PC-3 (cell line): Measurements from ENCODE around the gene DYSF. TPM values are rescaled to one million over a fixed set of nuclear protein-coding genes. Genes with fewer than 3 reads are reported as not detected.

Experiments used
- ATAC-seq: fragments of 200-7000 bp; cut with Tn5 transposase; 2 replicates; pipeline ENCODE4 v1.9.1; 2020; ENCODE audit warnings: mild to moderate bottlenecking, moderate library complexity
- BruUV-seq: library from RNA; stranded (reverse); fragments of 400-500 nt; replicated peaks from 2 replicates; lab custom pipeline; 2021; lab: Mats Ljungman, UMichigan
- CTCF ChIA-PET: fragments of 300-600 bp; sonication (Branson Sonifier 250); formaldehyde crosslinking; loops from one replicate; lab custom pipeline; 2022; ENCODE audit warnings: antibody characterized with exemption; lab: Charles Lee
- POLR2A ChIA-PET: fragments of 300-600 bp; sonication (Branson Sonifier 250); formaldehyde crosslinking; loops from one replicate; lab custom pipeline; 2022; ENCODE audit warnings: antibody characterized with exemption; ENCODE audit not compliant: unreplicated experiment; lab: Charles Lee
- DNase-seq: peaks from one replicate; pipeline ENCODE4 v3.0.0-alpha.2; 2015
- H2AFZ ChIP-seq: fragments of 300-600 bp; sonication (generic); 2 replicates; pipeline ENCODE4 v1.6.0; 2016; ENCODE audit warnings: antibody characterized with exemption, low read length
- H3F3A ChIP-seq: fragments of 300-600 bp; sonication (generic); one replicate; pipeline ENCODE4 v1.6.0; 2017; ENCODE audit warnings: antibody characterized with exemption, low read length, control low read depth, mild to moderate bottlenecking; ENCODE audit not compliant: unreplicated experiment
- H3K27ac ChIP-seq: fragments of 300-600 bp; sonication (generic); 2 replicates; pipeline ENCODE4 v1.5.1; 2016; ENCODE audit warnings: mild to moderate bottlenecking, low read length
- H3K27me3 ChIP-seq: fragments of 300-600 bp; sonication (generic); 2 replicates; pipeline ENCODE4 v1.6.1; 2016; ENCODE audit warnings: low read length, mixed read lengths
- H3K36me3 ChIP-seq: fragments of 300-600 bp; sonication (generic); 2 replicates; pipeline ENCODE4 v1.6.1; 2016; ENCODE audit warnings: low read depth, mixed run types, low read length, mixed read lengths
- H3K4me1 ChIP-seq: fragments of 300-600 bp; sonication (generic); 2 replicates; pipeline ENCODE4 v1.5.1; 2016; ENCODE audit warnings: low read length; ENCODE audit not compliant: insufficient read depth
- H3K4me2 ChIP-seq: fragments of 300-600 bp; sonication (generic); 2 replicates; pipeline ENCODE4 v1.6.0; 2016; ENCODE audit warnings: low read length
- H3K4me3 ChIP-seq: fragments of 300-600 bp; sonication (generic); 2 replicates; pipeline ENCODE4 v1.5.1; 2016; ENCODE audit warnings: mild to moderate bottlenecking, low read length, mixed read lengths
- H3K79me2 ChIP-seq: fragments of 300-600 bp; sonication (generic); 2 replicates; pipeline ENCODE4 v1.6.1; 2017; ENCODE audit warnings: low read length, mixed read lengths
- H3K9ac ChIP-seq: fragments of 300-600 bp; sonication (generic); 2 replicates; pipeline ENCODE4 v1.6.0; 2016; ENCODE audit warnings: mild to moderate bottlenecking, low read length
- H3K9me2 ChIP-seq: fragments of 300-600 bp; sonication (generic); replicated peaks from 2 replicates; pipeline ENCODE4 v1.6.1; 2016; ENCODE audit warnings: mixed run types, low read length, mixed read lengths
- H3K9me3 ChIP-seq: fragments of 300-600 bp; sonication (generic); 2 replicates; pipeline ENCODE4 v1.6.1; 2016; ENCODE audit warnings: low read length, mixed read lengths
- H4K20me1 ChIP-seq: fragments of 300-600 bp; sonication (generic); 2 replicates; pipeline ENCODE4 v1.6.1; 2016; ENCODE audit warnings: low read length, mixed read lengths
- CTCF ChIP-seq: fragments of 300-600 bp; sonication (generic); conservative IDR thresholded peaks from 2 replicates; pipeline ENCODE4 v1.5.1; 2017; ENCODE audit warnings: antibody characterized with exemption, low read depth, mild to moderate bottlenecking, low read length
- EZH2 ChIP-seq: fragments of 300-600 bp; sonication (generic); IDR thresholded peaks from one replicate; pipeline ENCODE4 v1.6.1; 2017; ENCODE audit warnings: antibody characterized with exemption, mild to moderate bottlenecking, low read length; ENCODE audit not compliant: unreplicated experiment
- EZH2phosphoT487 ChIP-seq: fragments of 300-600 bp; sonication (generic); IDR thresholded peaks from 2 replicates; pipeline ENCODE4 v1.6.1; 2018; ENCODE audit warnings: mild to moderate bottlenecking, antibody characterized with exemption, low read length, borderline replicate concordance
- intact Hi-C: fragments of 100-400 bp; cut with micrococcal nuclease; formaldehyde crosslinking; loops from 2 replicates; pipeline ENCODE4 v1.9.0; 2023
- total RNA-seq: library from RNA; depleted of rRNA; stranded (reverse); fragments of >200 nt; gene quantifications from 2 replicates; pipeline ENCODE4 v1.2.3, GENCODE V29; 2014

The DYSF gene
- total RNA-seq, 1 experiment from 2014 or later: 13.0 TPM

GRCh38 chr2:71700041-71700657 is 246.8 kb downstream of the DYSF start:
- TF ChIP-seq EZH2phosphoT487: no peak
- no peak for TF ChIP-seq EZH2
- TF ChIP-seq CTCF: no peak
- Histone ChIP-seq H3K36me3 (no peaks in the 10 kb centered on the region), H3F3A (no peaks in the 10 kb centered on the region), H3K4me2 (no peak overlapping the region), H3K27me3 (no peaks in the 10 kb centered on the region), H3K4me1 (no peaks in the 10 kb centered on the region), H3K4me3 (no peak overlapping the region), H3K27ac (no peak overlapping the region), H3K9me3 (no peaks in the 10 kb centered on the region), H2AFZ (no peak overlapping the region), H3K9ac (no peak overlapping the region), H3K79me2 (no peaks in the 10 kb centered on the region), H3K9me2 (no peaks in the 10 kb centered on the region), H4K20me1 (no peaks in the 10 kb centered on the region)
- CTCF ChIA-PET: no interaction called here
- DNase-seq (no peak), ATAC-seq (no peak)
- POLR2A ChIA-PET: no interaction called here
- intact Hi-C loops: no loop called here
- no TSS peak for BruUV-seq

- Histone ChIP-seq H3K4me1 (no peaks in the 10 kb centered on the region), H3K9me3 (no peaks in the 10 kb centered on the region), H3K4me3 (no peak overlapping the region), H4K20me1 (no peaks in the 10 kb centered on the region), H3K9me2 (no peaks in the 10 kb centered on the region), H3K9ac (no peak overlapping the region), H3K27ac (no peak overlapping the region), H3K27me3 (no peaks in the 10 kb centered on the region), H2AFZ (no peak overlapping the region), H3K36me3 (no peaks in the 10 kb centered on the region), H3K4me2 (no peak overlapping the region), H3F3A (no peaks in the 10 kb centered on the region), H3K79me2 (no peaks in the 10 kb centered on the region)
- BruUV-seq: no TSS peak
- TF ChIP-seq CTCF: no peak
- ChIA-PET POLR2A (no interaction called here), CTCF (no interaction called here)
- ATAC-seq (no peak), DNase-seq (no peak)
- intact Hi-C loops: no loop called here
Observed at GRCh38 chr2:71700658-71701397, 247.5 kb downstream of the DYSF start.
